A549 (cell line): ENCODE results near the gene SLC17A1.

Source experiments
- CHD2 ChIP-seq: fragments of 150-350 bp; IDR thresholded peaks from 2 replicates; pipeline ENCODE4 v1.6.1; 2014; ENCODE audit warnings: low read length; ENCODE audit not compliant: partially characterized antibody
- NR3C1 ChIP-seq: fragments of >200 bp; sonication (Bioruptor Twin); formaldehyde crosslinking; IDR thresholded peaks from 3 replicates; pipeline ENCODE4 v1.6.1; 2017
- POLR2A ChIP-seq: IDR thresholded peaks from 2 replicates; pipeline ENCODE4 v1.6.1; 2012; ENCODE audit warnings: mild to moderate bottlenecking, low read length
- TF ChIP-seq, protein P1 (sequence below): fragments of >200 bp; sonication (Bioruptor Twin); formaldehyde crosslinking; IDR thresholded peaks from 3 replicates; pipeline ENCODE4 v1.5.1; 2016
- TF ChIP-seq, protein P2 (sequence below): fragments of 200-600 bp; sonication (generic); IDR thresholded peaks from 2 replicates; pipeline ENCODE4 v1.6.1; 2016; ENCODE audit warnings: antibody characterized with exemption, mild to moderate bottlenecking, moderate library complexity

DNA sequence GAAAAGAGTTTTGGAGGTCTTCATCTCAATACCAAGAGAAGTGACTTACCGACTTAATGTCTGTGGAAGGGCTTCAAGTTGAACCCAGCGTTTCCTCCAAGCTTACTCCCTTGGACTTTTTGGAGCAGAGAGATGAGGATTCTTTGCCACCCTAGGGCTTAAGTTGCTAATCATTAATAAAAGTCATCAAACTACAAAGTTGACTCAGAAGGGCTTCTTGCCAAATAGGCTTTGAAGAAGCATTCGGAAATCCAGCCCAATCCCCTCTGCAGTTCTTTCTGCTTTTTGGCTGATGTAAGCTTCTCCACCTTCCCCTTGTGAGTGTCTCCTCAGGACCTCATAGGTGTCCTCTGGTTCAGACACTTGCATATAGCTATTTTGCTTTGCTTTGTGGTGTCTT, 42.3 kb upstream of the SLC17A1 start, which contains the start of gene SLC17A3:
- TF ChIP-seq, protein P1, sequence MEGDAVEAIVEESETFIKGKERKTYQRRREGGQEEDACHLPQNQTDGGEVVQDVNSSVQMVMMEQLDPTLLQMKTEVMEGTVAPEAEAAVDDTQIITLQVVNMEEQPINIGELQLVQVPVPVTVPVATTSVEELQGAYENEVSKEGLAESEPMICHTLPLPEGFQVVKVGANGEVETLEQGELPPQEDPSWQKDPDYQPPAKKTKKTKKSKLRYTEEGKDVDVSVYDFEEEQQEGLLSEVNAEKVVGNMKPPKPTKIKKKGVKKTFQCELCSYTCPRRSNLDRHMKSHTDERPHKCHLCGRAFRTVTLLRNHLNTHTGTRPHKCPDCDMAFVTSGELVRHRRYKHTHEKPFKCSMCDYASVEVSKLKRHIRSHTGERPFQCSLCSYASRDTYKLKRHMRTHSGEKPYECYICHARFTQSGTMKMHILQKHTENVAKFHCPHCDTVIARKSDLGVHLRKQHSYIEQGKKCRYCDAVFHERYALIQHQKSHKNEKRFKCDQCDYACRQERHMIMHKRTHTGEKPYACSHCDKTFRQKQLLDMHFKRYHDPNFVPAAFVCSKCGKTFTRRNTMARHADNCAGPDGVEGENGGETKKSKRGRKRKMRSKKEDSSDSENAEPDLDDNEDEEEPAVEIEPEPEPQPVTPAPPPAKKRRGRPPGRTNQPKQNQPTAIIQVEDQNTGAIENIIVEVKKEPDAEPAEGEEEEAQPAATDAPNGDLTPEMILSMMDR: no peak
- no peak for TF ChIP-seq POLR2A
- TF ChIP-seq, protein P2, sequence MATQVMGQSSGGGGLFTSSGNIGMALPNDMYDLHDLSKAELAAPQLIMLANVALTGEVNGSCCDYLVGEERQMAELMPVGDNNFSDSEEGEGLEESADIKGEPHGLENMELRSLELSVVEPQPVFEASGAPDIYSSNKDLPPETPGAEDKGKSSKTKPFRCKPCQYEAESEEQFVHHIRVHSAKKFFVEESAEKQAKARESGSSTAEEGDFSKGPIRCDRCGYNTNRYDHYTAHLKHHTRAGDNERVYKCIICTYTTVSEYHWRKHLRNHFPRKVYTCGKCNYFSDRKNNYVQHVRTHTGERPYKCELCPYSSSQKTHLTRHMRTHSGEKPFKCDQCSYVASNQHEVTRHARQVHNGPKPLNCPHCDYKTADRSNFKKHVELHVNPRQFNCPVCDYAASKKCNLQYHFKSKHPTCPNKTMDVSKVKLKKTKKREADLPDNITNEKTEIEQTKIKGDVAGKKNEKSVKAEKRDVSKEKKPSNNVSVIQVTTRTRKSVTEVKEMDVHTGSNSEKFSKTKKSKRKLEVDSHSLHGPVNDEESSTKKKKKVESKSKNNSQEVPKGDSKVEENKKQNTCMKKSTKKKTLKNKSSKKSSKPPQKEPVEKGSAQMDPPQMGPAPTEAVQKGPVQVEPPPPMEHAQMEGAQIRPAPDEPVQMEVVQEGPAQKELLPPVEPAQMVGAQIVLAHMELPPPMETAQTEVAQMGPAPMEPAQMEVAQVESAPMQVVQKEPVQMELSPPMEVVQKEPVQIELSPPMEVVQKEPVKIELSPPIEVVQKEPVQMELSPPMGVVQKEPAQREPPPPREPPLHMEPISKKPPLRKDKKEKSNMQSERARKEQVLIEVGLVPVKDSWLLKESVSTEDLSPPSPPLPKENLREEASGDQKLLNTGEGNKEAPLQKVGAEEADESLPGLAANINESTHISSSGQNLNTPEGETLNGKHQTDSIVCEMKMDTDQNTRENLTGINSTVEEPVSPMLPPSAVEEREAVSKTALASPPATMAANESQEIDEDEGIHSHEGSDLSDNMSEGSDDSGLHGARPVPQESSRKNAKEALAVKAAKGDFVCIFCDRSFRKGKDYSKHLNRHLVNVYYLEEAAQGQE: no peak
- no peak for TF ChIP-seq NR3C1
- TF ChIP-seq CHD2: no peak
